HG02970 (cell line): Measurements from ENCODE around the gene PLA2G6.

Experiments
- ATAC-seq: cut with Tn5 transposase; IDR thresholded peaks from one replicate; pipeline ENCODE4 v1.9.1; 2021; ENCODE audit warnings: mild to moderate bottlenecking, moderate library complexity, moderate number of reproducible peaks; ENCODE audit not compliant: unreplicated experiment, low FRiP score

Gene PLA2G6

DNA sequence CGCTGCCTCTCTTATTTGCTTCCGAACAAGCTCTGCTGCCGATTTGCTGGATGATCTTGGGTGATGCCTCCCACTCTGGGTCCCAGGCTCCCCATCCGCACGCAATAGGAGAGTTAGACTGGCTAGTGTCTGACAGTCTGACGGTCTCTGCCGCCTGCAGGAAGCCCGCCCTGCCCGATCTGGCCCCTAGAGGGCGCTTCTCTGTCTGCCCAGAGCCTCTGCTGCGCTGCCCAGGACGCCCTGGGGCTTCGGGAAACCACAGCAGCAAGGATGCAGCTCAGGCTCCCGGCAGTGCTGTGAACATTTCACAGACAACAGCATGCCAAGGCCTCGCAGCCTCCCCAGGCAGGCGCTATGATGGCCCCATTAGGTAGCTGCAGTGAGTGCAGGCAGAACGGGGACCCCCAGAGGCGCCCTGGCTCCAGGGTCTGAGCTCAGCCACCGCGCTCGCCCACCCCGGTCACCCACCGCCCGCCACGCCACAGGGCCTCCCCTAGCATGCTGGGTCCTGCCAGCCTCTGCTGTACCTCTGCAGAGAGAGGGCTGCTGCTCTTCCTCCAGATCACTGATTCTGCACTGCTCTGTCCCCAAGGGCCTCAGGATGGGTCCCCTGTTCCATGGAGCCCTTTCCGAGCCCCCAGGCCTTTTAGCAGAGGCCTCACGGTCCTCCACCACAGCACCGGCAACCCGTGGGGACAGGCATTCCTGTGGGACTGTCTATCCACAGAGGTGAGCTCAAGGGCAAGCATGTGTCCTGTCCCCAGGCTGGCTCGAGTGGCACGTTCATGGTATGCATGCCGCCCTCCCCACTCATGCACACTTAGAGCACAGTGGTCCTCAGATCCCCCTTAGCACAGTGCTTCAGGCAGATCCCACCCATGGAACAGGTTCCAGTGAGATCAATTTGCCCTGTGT, 66.9 kb downstream of the PLA2G6 start:
- ATAC-seq, result no peak

DNA sequence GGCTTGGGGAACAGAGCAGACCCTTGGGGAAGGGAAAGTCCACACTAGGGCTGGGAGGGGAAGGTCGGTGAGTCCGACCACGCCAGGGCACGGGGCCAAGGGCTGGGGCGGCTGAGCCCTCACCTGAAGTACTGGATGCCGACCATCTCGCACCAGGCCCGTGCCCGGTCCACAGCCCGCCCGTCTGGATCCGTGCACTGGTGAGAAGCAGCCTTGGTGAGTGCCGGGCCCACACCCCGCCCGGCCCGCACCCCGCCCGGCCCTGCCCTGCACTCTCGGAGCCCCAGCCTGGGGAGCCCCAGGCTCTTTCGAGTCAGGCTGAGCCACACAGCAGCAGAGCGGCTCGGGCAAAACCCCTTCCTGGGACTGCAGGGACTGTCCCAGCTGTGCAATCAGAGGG, 69.2 kb downstream of the PLA2G6 start:
- no peak for ATAC-seq

DNA sequence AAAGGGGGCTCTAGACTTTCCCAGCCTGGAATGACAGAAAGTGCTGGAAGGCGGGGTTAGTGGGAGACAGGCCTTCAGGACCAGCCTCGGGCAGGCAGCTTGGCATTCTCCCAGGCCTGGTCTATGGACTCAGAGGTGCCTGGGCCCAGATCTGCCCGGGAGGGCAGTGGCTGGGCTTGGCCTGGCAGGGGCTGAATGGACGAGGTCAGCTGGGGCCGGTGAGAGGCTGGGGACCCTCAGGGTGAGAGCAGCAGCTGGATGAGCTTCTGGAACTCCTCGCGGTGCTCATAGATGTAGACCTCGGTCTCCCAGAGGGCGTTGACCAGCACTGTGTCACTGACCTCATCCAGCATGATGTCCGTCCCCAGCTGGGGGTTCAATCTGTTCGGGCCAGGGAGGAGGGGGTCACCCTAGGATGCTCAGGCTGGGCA, 69.7 kb downstream of the PLA2G6 start:
- no peak for ATAC-seq

DNA sequence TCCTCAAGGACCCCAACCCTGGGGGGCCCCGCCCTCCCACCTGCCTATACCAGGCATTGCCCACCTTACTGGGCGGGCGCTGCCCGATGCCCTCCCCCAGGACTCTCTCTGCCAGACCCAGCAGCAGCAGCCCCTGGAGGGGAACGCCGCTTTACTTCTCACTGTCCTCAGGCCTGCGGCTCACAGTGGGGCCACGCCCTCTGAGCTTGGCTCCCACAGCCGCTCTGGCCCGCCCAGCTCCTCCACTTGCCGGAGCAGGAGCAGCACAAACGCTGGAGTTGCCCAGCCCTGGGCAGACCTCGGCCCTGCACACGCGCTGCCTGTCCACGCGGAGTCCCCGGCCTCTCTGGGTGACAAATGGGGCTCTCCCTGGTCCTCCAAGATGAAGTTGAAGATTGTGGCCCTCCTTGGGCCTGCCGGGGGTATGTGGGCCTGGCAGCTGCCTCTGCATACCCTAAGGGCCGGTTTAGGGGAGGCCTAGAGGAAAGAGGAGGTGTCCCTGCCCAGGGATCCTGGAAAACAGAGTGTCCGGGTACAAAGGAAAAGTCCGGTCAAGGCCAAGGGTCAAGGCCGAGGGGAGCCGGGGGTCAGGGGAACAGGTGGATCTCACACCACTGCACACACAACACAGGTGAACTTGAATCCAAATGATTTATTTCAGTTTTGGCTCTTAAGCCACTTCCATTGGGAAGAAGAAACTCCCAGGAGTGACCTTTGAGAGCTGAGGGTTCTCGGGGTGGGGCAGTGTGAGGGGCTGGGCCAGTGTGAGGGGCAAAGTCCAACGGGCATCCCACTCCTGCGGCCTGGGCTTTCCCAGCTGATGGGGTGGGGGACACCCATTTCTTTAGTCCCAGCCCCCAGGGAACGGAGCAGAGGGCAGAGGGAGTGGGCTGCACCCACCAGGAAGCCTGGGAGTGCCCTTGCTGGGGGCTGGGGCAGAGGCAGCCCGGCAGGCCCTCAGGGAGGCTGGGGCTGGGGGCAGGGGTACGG, 70.5 kb downstream of the PLA2G6 start:
- ATAC-seq, result no peak

DNA sequence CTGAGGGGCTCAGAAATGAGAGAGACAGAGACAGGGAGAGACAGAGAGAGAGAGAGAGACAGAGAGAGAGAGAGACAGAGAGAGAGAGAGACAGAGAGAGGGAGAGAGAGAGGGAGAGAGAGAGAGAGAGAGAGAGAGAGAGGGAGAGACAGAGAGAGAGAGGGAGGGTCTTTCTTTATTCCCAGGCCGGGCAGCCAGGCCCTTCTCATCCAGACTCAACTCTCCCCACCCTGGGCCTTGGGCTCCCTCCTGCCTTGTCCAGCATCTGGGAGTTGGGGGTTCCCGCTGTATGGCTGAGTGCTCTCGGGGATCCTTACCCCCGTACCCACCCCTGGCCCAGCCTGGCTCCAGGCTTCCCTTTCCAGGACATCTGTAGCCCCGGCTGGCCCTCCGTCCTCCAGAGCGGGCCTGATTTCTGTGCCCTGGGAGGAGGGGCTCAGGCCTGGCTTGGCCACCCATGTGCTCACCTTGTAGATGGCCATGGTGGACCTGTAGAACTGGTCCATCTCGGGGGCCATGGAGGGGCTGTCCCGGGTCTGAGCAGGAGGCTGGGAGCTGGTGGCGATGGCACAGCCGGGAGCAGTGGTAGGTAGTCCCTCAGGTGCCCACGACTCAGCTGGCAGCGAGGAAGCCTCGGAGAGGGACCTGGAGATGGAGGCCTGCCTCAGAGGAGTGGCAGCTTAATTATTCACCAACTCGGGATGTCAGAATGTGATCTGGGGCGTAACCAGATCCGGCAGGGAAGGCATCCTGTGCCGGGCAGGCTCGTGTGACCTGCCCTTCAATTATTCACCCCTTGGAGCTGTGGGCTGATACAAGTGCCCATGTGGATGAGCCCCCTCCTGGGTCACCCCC, 71.4 kb downstream of the PLA2G6 start, which contains the start of gene BAIAP2L2:
Gene BAIAP2L2, minus strand, starts transcription at position 677 of the 855 bp plus-strand sequence. Its CDS starts 159 bp downstream, at position 518.
- ATAC-seq, result no peak

DNA sequence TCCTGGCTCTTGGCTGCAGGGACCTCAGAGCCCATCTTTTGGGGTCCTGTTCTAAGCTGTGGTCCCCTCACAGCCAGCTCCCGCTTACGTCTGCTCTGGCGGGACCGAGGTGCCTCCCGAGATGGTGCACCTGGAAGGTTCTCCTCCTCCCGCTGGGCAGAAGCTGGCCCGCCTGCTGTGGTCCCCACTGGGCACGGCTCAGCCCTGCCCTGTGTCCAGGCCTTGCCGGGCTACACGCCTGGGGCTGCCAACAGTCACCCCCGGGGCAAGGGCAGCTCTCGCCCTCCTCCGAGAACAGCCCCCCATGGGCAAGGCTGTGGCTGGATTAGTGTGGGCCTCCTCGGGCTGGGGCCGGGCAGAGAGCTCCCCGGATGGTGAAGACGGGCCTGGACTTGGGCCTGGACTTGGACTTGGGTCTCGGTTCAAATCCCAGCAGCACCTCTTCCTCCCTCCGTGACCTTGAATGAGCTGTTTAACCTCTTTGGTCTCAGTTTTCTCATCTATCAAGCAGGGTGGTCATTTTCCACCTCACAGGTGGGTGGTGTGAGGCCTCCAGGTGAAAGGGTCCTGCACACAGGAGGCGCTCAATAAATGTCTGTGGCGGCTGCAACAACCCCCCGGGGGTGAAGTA, 72.1 kb downstream of the PLA2G6 start:
- no peak for ATAC-seq

DNA sequence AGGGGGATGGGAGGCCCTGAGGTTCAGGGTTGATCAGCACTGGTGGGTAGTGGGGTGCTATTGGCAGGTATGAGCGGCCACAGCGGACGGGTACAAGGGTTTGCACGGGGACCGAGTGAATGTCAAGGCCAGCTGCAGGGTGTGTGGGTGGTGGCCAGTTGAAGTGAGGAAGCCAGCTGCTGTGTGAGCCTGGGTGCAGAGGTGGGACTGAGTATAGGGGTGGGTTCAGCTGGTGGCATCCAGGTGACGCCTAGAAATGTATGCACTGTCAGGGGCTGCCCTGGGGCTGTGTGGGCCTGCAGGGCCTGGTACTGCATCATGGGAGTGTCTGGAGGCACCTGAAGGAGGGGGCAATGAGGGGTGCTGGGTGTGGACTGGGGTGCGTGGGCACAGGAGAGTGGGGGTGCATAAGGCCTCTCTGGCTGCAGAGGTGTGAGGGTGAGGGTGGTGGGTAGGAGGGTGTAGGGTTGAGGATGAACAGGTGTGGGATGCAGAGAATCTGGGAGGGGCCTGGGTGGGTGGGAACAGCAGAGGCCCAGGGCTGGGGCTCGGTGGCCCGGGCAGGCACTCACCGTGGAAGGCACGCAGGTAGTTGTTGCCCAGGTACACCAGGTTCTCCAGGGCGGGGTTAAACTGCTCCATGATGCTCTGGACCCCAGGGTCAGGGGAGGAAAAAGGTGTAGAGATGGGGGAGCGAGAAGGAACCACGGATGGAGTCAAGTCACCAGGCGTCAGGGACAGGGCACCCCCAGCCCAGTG, 72.9 kb downstream of the PLA2G6 start:
- ATAC-seq, result no peak

DNA sequence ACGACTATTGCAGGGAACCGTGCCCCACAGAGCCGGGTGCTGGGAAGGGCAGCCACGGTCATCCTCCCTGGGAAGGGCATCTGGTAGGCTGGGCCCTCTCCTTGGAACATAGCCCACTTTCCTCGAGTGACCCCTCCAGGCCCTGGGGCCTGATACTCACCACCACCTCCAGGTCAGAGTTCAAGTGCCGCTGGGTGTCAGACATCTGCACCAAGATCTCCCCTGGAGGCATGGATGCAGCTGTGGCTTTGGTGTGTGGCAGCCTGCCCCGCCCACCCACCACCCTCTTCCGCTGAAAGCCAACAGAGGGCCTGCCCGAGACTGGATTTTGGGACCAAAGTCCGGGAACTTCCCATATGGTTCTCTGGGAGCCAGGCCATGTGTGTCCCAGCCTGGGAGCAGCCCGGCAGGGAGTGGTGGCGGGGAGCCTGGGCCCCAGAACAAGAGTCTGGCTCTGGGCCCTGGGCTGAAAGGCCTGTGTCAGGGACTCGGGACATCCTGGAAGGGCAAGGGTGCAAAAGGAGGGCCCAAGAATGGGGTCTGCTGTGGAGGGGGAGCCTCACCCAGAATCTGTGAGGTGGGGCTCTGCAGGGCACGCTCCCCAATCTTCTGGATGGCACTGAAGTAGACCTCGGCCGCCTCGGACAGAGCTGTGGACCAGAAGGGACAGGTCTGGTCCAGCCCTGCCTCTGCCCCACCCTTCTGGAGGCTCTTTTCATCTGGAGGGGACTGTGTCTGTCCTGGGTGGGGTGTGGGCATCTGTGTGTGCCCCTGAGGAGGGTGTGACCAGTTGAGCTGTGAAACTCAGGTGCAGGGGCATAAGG, 73.7 kb downstream of the PLA2G6 start:
- ATAC-seq, result no peak

DNA sequence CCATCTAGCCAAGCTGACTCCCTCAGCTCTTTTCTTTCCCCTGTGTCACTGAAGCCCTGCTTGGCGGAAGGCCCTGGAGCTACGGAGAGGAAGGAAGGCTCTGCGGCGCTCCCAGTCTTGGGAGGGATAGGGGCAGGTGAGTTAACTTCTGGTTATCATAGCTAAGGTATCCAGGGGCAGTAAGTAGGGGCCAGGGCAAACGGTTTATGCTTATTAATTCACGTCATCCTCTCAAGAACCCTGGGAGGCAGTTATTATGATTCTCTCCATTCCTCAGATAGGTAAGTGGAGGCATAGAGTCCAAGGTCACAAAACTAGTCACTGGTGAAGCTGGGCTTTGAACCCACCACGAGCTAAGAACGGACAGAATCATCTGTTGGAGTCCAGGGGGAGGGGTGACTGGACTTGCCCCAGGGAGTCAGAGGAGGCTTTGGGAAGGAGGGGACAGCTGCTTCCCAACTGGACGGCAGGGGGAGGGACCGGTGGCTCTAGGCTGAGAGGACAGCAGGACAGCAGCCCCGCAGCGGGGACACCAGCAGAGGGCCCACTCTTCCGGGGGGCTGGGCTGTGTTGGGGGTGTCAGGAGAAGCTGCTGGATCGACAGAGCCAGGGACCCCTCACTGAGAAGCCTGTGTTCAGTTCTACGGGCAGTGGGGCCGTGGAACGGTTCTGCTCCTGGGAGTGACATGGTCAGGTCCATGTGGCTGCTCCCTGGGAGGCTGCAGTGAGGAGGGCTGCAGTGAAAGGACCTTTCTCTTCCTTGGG, 74.6 kb downstream of the PLA2G6 start:
- ATAC-seq, result no peak

DNA sequence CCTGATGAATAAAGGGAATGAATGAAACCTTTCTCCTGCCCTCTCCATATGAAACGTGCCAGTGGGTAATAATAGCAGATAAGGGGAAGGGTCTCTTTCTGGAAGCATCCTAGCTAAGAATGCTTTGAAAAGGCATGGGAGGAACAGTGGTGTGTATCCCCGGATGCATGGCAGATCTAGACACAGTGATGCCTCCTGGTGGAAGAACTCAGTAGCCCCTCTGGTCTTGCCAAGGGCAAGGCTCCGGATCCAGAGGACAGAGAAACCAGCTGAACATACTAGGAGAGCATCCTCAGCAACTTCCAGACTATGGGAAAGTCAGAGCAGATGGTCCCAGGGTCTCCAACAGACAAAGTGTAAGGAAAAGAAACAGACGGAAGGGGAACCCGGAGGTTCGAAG, 77.5 kb downstream of the PLA2G6 start:
- no peak for ATAC-seq

DNA sequence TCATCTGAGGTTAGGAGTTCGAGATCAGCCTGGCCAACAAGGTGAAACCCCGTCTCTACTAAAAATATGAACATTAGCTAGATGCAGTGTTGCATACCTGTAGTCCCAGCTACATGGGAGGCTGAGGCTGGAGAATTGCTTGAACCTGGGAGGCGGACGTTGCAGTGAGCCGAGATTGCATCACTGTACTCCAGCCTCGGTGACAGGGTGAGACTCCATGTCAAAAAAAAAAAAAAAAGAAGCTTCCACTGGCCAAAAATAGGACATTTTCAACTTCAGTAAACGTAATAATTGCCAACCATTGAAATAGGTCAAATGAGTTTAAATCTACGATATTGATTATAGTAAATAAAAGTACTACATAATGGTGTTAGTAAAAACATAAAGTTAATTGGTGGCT, 78.0 kb downstream of the PLA2G6 start:
- ATAC-seq, result no peak

DNA sequence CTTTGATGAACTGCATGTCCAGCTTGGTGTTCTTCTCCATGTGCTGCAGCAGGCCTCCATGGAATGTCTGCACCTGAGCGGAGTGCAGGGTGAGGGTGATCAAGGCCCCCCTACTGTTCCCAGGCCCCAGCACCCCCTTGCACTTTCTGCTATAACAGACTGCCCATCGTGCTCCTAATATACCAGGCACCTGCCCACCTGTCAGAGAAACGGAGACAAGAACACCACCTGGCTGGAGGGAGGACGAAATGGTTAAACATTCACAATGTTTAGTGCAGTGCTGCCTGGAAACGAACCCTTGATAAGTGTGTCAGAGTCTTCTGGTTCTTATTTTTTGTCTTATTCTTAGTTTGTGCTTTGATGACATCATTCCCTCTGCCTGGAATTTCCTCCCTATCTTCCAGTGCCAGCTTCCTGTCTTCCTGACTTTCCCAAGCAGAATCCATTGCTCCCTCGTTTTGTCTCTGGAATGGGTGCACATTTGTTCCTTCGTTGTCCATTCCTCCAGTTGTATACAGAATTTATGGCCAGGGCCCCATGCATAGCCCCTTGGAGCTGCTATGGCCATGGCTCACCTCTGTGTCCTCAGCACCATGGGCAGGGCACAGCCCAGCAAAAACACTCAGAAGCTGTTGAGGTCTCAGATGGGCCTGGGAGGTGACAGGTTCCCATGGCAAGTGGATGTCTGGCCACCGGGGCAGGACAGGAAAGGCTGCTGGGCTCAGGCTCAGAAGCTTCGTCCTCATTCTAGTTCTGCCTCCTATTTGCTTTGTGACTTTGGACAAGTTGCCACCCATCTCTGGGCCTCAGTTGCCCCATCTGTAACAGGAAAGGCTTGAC, 83.0 kb downstream of the PLA2G6 start:
- ATAC-seq, result no peak

DNA sequence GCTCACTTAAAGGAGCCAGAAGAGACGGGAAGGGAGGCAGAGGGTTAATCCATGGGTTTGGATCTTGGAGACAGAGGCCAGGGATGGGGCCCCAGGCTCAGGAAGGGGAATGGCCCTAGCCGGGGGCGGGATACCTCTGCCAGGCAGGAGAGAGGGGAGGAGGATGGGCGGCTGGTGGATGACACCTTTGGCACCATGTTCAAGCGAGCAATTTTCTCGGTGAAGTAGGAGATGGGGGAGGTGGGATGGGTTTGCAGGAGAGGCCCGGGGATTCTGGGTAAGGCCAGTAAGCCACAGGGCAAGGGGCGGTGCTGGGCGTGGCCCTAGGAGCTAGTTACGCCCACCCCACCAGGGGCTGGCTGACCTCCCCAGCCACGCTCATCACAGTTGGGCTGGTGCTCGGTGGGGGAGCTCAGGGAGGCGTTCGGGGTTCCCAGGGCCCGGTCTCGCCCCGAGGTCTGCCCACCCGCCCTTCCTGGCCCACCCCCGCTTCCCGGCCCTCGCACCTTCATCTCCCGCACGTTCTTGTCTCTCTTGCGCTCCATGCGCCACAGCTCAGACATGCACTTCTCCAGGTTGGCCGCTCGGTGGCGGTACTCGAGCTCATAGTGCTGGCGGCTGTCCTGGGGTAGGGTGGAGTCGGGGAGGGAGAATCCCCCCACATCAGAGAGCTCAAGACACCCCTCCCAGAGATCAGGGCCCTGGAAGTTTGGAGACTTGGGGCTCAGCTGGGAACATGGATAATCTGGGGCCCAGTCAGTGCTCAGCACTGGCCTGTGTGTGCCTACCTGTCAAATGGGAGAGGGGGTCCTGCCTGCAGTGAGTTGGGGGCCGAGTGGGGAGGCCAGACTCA, 83.8 kb downstream of the PLA2G6 start:
- no peak for ATAC-seq

DNA sequence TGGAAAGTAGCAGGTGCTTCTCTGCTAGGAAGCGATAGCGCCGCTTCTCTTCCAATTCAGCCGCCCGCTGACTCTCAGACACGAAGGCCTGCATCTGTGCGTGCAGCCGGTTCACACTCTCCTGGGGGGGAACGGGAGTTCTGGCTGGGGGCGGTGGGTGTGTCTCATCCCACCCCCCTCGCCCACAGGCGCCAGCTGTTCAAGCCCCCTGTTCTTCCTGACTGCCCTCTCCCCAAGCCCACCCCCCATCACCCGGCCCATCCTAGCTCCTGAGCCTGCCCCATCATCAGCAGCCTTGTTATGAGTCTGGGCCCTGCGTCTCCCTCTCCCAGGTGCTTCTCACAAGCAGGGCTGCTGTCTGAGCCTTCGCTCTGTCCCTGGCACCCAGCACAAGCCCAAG, 84.6 kb downstream of the PLA2G6 start:
- no peak for ATAC-seq

DNA sequence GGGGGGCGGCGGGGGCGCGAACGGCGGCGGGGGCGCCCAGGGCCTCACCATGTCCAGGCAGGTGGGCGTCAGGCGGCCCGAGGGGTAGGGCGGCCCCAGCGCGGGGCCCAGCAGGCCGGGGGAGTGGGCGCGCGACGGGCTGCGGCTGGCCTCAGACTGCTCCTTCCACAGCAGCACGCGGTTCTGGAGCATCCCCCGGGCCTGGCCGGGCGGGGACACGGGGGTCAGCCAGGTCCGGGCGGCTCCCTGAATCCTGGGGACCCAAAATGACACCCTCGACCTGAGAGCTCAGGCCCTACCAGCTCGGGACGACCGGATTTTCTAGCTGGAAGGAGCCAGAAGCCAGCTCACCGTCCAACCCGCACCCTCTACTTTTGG, 92.2 kb downstream of the PLA2G6 start:
- no peak for ATAC-seq
